OCI-LY7 (cell line): ENCODE measurements around the gene PIP5K1C. TPM values are rescaled to one million over a fixed set of nuclear protein-coding genes. Genes with fewer than 3 reads are reported as not detected.

Source experiments
- BruUV-seq: library from RNA; stranded (reverse); fragments of 400-500 nt; replicated peaks from 2 replicates; lab custom pipeline; 2021; lab: Mats Ljungman, UMichigan
- CTCF ChIA-PET: fragments of 300-600 bp; sonication (Branson Sonifier 250); formaldehyde crosslinking; loops from one replicate; lab custom pipeline; 2022; ENCODE audit warnings: antibody characterized with exemption; ENCODE audit not compliant: unreplicated experiment; lab: Charles Lee
- POLR2A ChIA-PET: fragments of 300-600 bp; sonication (Branson Sonifier 250); formaldehyde crosslinking; loops from one replicate; lab custom pipeline; 2022; ENCODE audit warnings: antibody characterized with exemption; lab: Charles Lee
- DNase-seq: peaks from one replicate; pipeline ENCODE4 v3.0.0-alpha.2; 2015; ENCODE audit warnings: low spot score
- H2AFZ ChIP-seq: fragments of 200-600 bp; sonication (generic), shearing (Covaris generic); 2 replicates; pipeline ENCODE4 v1.6.1; 2014; ENCODE audit warnings: mild to moderate bottlenecking, antibody characterized with exemption, low read length, moderate library complexity
- H3K27ac ChIP-seq: fragments of 200-600 bp; sonication (generic); 2 replicates; pipeline ENCODE4 v1.5.1; 2014; ENCODE audit warnings: mixed run types, low read depth, mild to moderate bottlenecking, moderate library complexity, low read length, inconsistent platforms; ENCODE audit not compliant: poor library complexity, severe bottlenecking
- H3K36me3 ChIP-seq: fragments of 200-600 bp; sonication (generic); 2 replicates; pipeline ENCODE4 v1.6.1; 2014; ENCODE audit warnings: mild to moderate bottlenecking, antibody characterized with exemption, low read length, moderate library complexity, mixed read lengths; ENCODE audit not compliant: insufficient read depth
- H3K4me1 ChIP-seq: fragments of 200-600 bp; sonication (generic); 2 replicates; pipeline ENCODE4 v1.5.1; 2014; ENCODE audit warnings: mild to moderate bottlenecking, low read length; ENCODE audit not compliant: insufficient read depth, poor library complexity, severe bottlenecking
- H3K4me2 ChIP-seq: fragments of 200-600 bp; sonication (generic); 2 replicates; pipeline ENCODE4 v1.6.1; 2014; ENCODE audit warnings: mild to moderate bottlenecking, low read length
- H3K4me3 ChIP-seq: fragments of 200-600 bp; sonication (generic); 2 replicates; pipeline ENCODE4 v1.5.1; 2014; ENCODE audit warnings: mild to moderate bottlenecking, low read depth, low read length; ENCODE audit not compliant: poor library complexity, severe bottlenecking
- H3K79me2 ChIP-seq: fragments of 200-600 bp; sonication (generic); 2 replicates; pipeline ENCODE4 v1.6.1; 2016; ENCODE audit warnings: low read depth, mild to moderate bottlenecking, low read length, moderate library complexity, mixed read lengths; ENCODE audit not compliant: insufficient read depth
- H3K9me2 ChIP-seq: fragments of 200-600 bp; sonication (generic); 2 replicates; pipeline ENCODE4 v1.6.1; 2016; ENCODE audit warnings: mild to moderate bottlenecking, low read length, mixed read lengths; ENCODE audit not compliant: insufficient read depth
- H3K9me3 ChIP-seq: fragments of 200-600 bp; sonication (generic); 2 replicates; pipeline ENCODE4 v1.6.1; 2014; ENCODE audit warnings: mild to moderate bottlenecking, mixed run types, low read length, mixed read lengths
- H4K20me1 ChIP-seq: fragments of 200-600 bp; sonication (generic); 2 replicates; pipeline ENCODE4 v1.6.1; 2014; ENCODE audit warnings: mild to moderate bottlenecking, antibody characterized with exemption, low read length, moderate library complexity, mixed read lengths; ENCODE audit not compliant: insufficient read depth
- CTCF ChIP-seq: fragments of 200-600 bp; sonication (generic); conservative IDR thresholded peaks from 2 replicates; pipeline ENCODE4 v1.5.1; 2014; ENCODE audit warnings: mild to moderate bottlenecking, antibody characterized with exemption, low read length, moderate library complexity, mixed read lengths
- EZH2phosphoT487 ChIP-seq: fragments of 200-600 bp; sonication (generic); IDR thresholded peaks from 2 replicates; pipeline ENCODE4 v1.6.1; 2018; ENCODE audit warnings: low read depth, borderline replicate concordance, mild to moderate bottlenecking, mixed run types, antibody characterized with exemption, low read length, moderate library complexity, mixed read lengths
- intact Hi-C: fragments of 100-400 bp; cut with micrococcal nuclease; formaldehyde crosslinking; loops from one replicate; pipeline ENCODE4 v1.10.0; 2022; ENCODE audit not compliant: unreplicated experiment
- total RNA-seq, 2 experiments: library from RNA; depleted of rRNA in 1 of 2; stranded (reverse); fragments of >200 nt in 1 of 2; shearing (Covaris generic) in 1 of 2; gene quantifications; 2 replicates each; pipeline ENCODE4 v1.2.3, GENCODE V29; 2014 to 2022

Gene PIP5K1C
- total RNA-seq, 2 experiments from 2014 or later, result 7.6 to 15.1 TPM

GRCh38 chr19:3623716-3624115 lies 76.6 kb downstream of the PIP5K1C start:
- no TSS peak for BruUV-seq
- no peak overlapping the region for H3K4me2 ChIP-seq
- no peak for DNase-seq
- H3K79me2 ChIP-seq, result peaks cover 21% of the 10 kb centered on the region
- peaks cover 18% of the 10 kb centered on the region for H3K4me1 ChIP-seq
- H3K27ac ChIP-seq, result no peak overlapping the region
- CTCF ChIA-PET, result no interaction called here
- no peak overlapping the region for H3K4me3 ChIP-seq
- no peaks in the 10 kb centered on the region for H3K9me2 ChIP-seq
- H3K9me3 ChIP-seq, result no peaks in the 10 kb centered on the region
- no peak overlapping the region for H2AFZ ChIP-seq
- POLR2A ChIA-PET, result no interaction called here
- 0 out of 2 replicates have a peak, but pooled peaks cover 11% of the 10 kb centered on the region for H4K20me1 ChIP-seq
- TF ChIP-seq CTCF (no peak), EZH2phosphoT487 (no peak)
- intact Hi-C loops, result no loop called here
- peaks cover 29% of the 10 kb centered on the region for H3K36me3 ChIP-seq

DNA sequence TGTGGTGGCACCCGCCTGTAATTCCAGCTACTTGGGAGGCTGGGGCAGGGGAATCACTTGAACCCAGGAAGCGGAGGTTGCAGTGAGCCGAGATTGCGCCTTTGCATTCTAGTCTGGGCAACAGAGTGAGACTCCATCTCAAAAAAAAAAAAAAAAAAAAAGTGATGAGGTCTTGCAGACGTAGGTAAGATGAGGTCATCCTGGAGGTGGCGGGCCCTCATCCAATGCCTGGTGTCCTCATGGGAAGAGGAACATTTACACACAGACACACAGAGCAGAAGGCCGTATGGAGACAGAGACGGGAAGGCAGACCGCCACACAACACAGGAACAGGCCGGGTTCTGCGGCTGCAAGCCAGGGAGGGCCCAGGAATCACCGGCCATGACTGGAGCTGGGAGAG lies 78.0 kb downstream of the PIP5K1C start:
- CTCF ChIA-PET, result interaction anchor here (0.6 kb wide), 2 partner anchors 31 to 78 kb away, joined by 3 to 4 read pairs; no protein-coding TSS in a partner anchor

More for the DNA sequence above, 78.0 kb downstream of the PIP5K1C start:
- H3K79me2 ChIP-seq, result peaks cover 21% of the 10 kb centered on the region
- intact Hi-C loops, result no loop called here
- BruUV-seq, result no TSS peak
- TF ChIP-seq CTCF (no peak), EZH2phosphoT487 (no peak)
- POLR2A ChIA-PET, result interaction anchor here (0.7 kb wide), 1 partner anchor 141 kb away, joined by 3 read pairs; no protein-coding TSS in a partner anchor
- H3K9me3 ChIP-seq, result no peaks in the 10 kb centered on the region
- H3K36me3 ChIP-seq, result peaks cover 40% of the 10 kb centered on the region
- no peaks in the 10 kb centered on the region for H3K9me2 ChIP-seq
- H3K4me1 ChIP-seq, result peaks cover 15% of the 10 kb centered on the region
- no peak overlapping the region for H2AFZ ChIP-seq
- DNase-seq, result no peak
- no peak overlapping the region for H3K4me3 ChIP-seq
- H4K20me1 ChIP-seq, result 0 out of 2 replicates have a peak, but pooled peaks cover 11% of the 10 kb centered on the region
- H3K4me2 ChIP-seq, result no peak overlapping the region
- H3K27ac ChIP-seq, result no peak overlapping the region
